ENCODE measurements around the gene LIG1. TPM values are rescaled to one million over a fixed set of nuclear protein-coding genes. Genes with fewer than 3 reads are reported as not detected.
"Not testable (repeated sequence)": the region's sequence is repeated elsewhere in the genome, so short reads cannot be mapped to it uniquely, and the experiment has no call there.

Gene LIG1
- total and polyA plus RNA-seq, 9 of the 15 experiments (the other 6 are each of a cell fraction or from before 2014, with no cell fraction given): 9.6 to 114 (median 71.1) TPM

DNA sequence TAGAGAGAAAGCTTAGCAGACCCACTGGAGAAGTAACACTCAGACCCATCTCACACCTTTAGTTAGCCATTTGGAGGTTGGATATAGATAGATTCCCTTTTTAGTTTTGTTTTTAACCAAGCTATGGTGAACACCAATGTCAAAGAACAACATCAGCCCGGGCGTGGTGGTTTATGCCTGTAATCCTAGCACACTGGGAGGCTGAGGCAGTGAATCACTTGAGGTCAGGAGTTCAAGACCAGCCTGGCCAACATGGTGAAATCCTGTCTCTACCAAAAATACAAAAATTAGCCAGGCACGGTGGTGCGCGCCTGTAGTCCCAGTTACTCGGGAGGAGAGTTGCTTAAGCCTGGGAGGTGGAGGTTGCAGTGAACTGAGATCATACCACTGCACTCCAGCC lies 81.2 kb downstream of the LIG1 start:
- H3K27me3 ChIP-seq (ENCODE audit: control insufficient read depth in 2 of 2, insufficient read depth in 2 of 2, low read length in 2 of 2): peaks cover 7 to 22% of the 10 kb centered on the region in 2 experiments; a peak in 4 of 5 replicates
- H3K4me1 ChIP-seq (replicated peaks in 1 of 2; ENCODE audit: control insufficient read depth in 2 of 2, insufficient read depth in 2 of 2, low read length in 2 of 2); H2AFZ ChIP-seq (ENCODE audit: low read depth, low read length); H3K9me1 ChIP-seq (ENCODE audit: control insufficient read depth, insufficient read depth, low read length); BruUV-seq (replicated peaks); H3K4me2 ChIP-seq (ENCODE audit: insufficient read depth, low read length); POLR2A ChIA-PET; H4K20me1 ChIP-seq (replicated peaks; ENCODE audit: control insufficient read depth, insufficient read depth, low read length); CTCF ChIA-PET (ENCODE audit: low intra/inter-chr PET ratio); intact Hi-C loops (cut with micrococcal nuclease); H3K9ac ChIP-seq (ENCODE audit: insufficient read depth in 1 of 2, low read depth in 2 of 2, low read length in 2 of 2); H3K9me3 ChIP-seq (replicated peaks; ENCODE audit: control insufficient read depth, insufficient read depth, low read depth, low read length); H3K27ac ChIP-seq (ENCODE audit: extremely low read depth, low read depth, low read length); H3K79me2 ChIP-seq (ENCODE audit: control insufficient read depth, insufficient read depth, low read length); H3K36me3 ChIP-seq (ENCODE audit: control insufficient read depth, insufficient read depth, low read length); DNase-seq (ENCODE audit: extremely low read depth in 1 of 4, low spot score in 3 of 4); in situ Hi-C loops (cut with MboI); ATAC-seq; H3K4me3 ChIP-seq; FAIRE-seq: not testable (repeated sequence)
- WGBS (ENCODE audit: insufficient coverage, low coverage, missing lambda C conversion rate): 0% methylated on average over 6 of the region's 6 CpGs

- Histone ChIP-seq H3K79me2 (ENCODE audit: control insufficient read depth, insufficient read depth, low read length) (no peaks in the 10 kb centered on the region), H3K4me2 (ENCODE audit: insufficient read depth, low read length) (no peak overlapping the region), H3K36me3 (ENCODE audit: control insufficient read depth, insufficient read depth, low read length) (no peaks in the 10 kb centered on the region), H3K4me1 (replicated peaks in 1 of 2; ENCODE audit: control insufficient read depth in 2 of 2, insufficient read depth in 2 of 2, low read length in 2 of 2) (no peaks in the 10 kb centered on the region; a peak in 1 of 5 replicates), H3K27ac (ENCODE audit: extremely low read depth, low read depth, low read length) (no peak overlapping the region), H3K9me1 (ENCODE audit: control insufficient read depth, insufficient read depth, low read length) (no peaks in the 10 kb centered on the region), H3K9ac (ENCODE audit: insufficient read depth in 1 of 2, low read depth in 2 of 2, low read length in 2 of 2) (peak overlapping the region in 1 of 2 experiments; percentile 45; a peak in 1 of 4 replicates), H4K20me1 (replicated peaks; ENCODE audit: control insufficient read depth, insufficient read depth, low read length) (no peaks in the 10 kb centered on the region), H3K27me3 (ENCODE audit: control insufficient read depth in 2 of 2, insufficient read depth in 2 of 2, low read length in 2 of 2) (peaks cover 9 to 27% of the 10 kb centered on the region in 2 experiments; a peak in 4 of 5 replicates), H2AFZ (ENCODE audit: low read depth, low read length) (no peak overlapping the region), H3K9me3 (replicated peaks; ENCODE audit: control insufficient read depth, insufficient read depth, low read depth, low read length) (no peaks in the 10 kb centered on the region), H3K4me3 (no peak overlapping the region)
- ATAC-seq (peak; percentile 76), DNase-seq (ENCODE audit: extremely low read depth in 1 of 4, low spot score in 3 of 4) (no peak), FAIRE-seq (peak; percentile 35)
- POLR2A ChIA-PET: interaction anchor here (0.6 to 1.3 kb wide), 3 partner anchors 8 to 125 kb away, joined by 3 to 4 read pairs (median 3); no protein-coding TSS in a partner anchor
- CTCF ChIA-PET (ENCODE audit: low intra/inter-chr PET ratio): interaction anchor here (1.3 kb wide), 1 partner anchor 123 kb away, joined by 4 read pairs; no protein-coding TSS in a partner anchor
- in situ Hi-C loops (cut with MboI) (no loop called here), intact Hi-C loops (cut with micrococcal nuclease) (no loop called here)
- no TSS peak for BruUV-seq (replicated peaks)
- WGBS (ENCODE audit: insufficient coverage, low coverage, missing lambda C conversion rate): 7% methylated on average over 7 of the region's 7 CpGs
- TF ChIP-seq ZNF253 (CRISPR knock-in tag; conservative IDR thresholded peaks at IDR 0.05): no peak
- TF ChIP-seq ZNF134 (CRISPR knock-in tag; conservative IDR thresholded peaks at IDR 0.05): no peak
- no peak for TF ChIP-seq TFAP4 (CRISPR knock-in tag; IDR thresholded peaks at IDR 0.05; ENCODE audit: borderline replicate concordance)
- TF ChIP-seq SMC3 (conservative IDR thresholded peaks at IDR 0.05; ENCODE audit: insufficient read depth, low read depth, low read length): peak; percentile 44; the same call in 1 of the 2 replicates
- TF ChIP-seq NUFIP1 (IDR thresholded peaks at IDR 0.05; ENCODE audit: partially characterized antibody): no peak
- no peak for TF ChIP-seq SMARCA4 (IDR thresholded peaks at IDR 0.05)
- no peak for TF ChIP-seq CBX1 (IDR thresholded peaks at IDR 0.05; ENCODE audit: low read depth)
Measured at GRCh38 chr19:48085904-48086864, 84.0 kb downstream of the LIG1 start.

All from K562 (cell line).